DMS 273 treated with DMSO at 0.1 percent for 48 hours (cell line): ENCODE data around the gene SRSF7.
"Not testable (repeated sequence)": the region's sequence is repeated elsewhere in the genome, so short reads cannot be mapped to it uniquely, and the experiment has no call there.

ENCODE experiments used
- DNase-seq: peaks from one replicate; lab custom pipeline; 2025; lab: John Stamatoyannopoulos, UW

The SRSF7 gene

GRCh38 chr2:38750891-38751595 is at the start of gene SRSF7:
Gene SRSF7, minus strand, starts transcription at chr2:38751361. Its CDS starts 105 bp downstream, at chr2:38751256.
- DNase-seq = peak; percentile 97

GRCh38 chr2:38797953-38798352 is 46.8 kb upstream of the SRSF7 start:
- no peak for DNase-seq

- DNase-seq = no peak
Observed at GRCh38 chr2:38797250-38797676, 46.1 kb upstream of the SRSF7 start.

GRCh38 chr2:38795016-38795415 is 43.9 kb upstream of the SRSF7 start:
- DNase-seq = not testable (repeated sequence)

GRCh38 chr2:38794235-38794946 is 43.2 kb upstream of the SRSF7 start:
- no peak for DNase-seq

GRCh38 chr2:38793511-38793910 is 42.4 kb upstream of the SRSF7 start:
- no peak for DNase-seq

- DNase-seq = no peak
Observed at GRCh38 chr2:38792751-38793150, 41.6 kb upstream of the SRSF7 start.

- not testable (repeated sequence) for DNase-seq
Observed at GRCh38 chr2:38792321-38792720, 41.2 kb upstream of the SRSF7 start.

GRCh38 chr2:38791744-38792143 is 40.6 kb upstream of the SRSF7 start:
- DNase-seq = no peak

- DNase-seq = no peak
Observed at GRCh38 chr2:38789691-38790090, 38.5 kb upstream of the SRSF7 start.

GRCh38 chr2:38788306-38788705 is 37.1 kb upstream of the SRSF7 start:
- DNase-seq = no peak

GRCh38 chr2:38783586-38783985 is 32.4 kb upstream of the SRSF7 start:
- DNase-seq = no peak

- DNase-seq = no peak
Observed at GRCh38 chr2:38778687-38779082, 27.5 kb upstream of the SRSF7 start.

- no peak for DNase-seq
Observed at GRCh38 chr2:38776531-38776930, 25.4 kb upstream of the SRSF7 start.

- DNase-seq = no peak
Observed at GRCh38 chr2:38775921-38776225, 24.7 kb upstream of the SRSF7 start.

- DNase-seq = no peak
Observed at GRCh38 chr2:38775097-38775920, 24.1 kb upstream of the SRSF7 start.

- no peak for DNase-seq
Observed at GRCh38 chr2:38771632-38772031, 20.5 kb upstream of the SRSF7 start.

- DNase-seq = no peak
Observed at GRCh38 chr2:38765551-38765950, 14.4 kb upstream of the SRSF7 start.

- DNase-seq = no peak
Observed at GRCh38 chr2:38765149-38765548, 14.0 kb upstream of the SRSF7 start.

- DNase-seq = no peak
Observed at GRCh38 chr2:38763728-38764127, 12.6 kb upstream of the SRSF7 start.

GRCh38 chr2:38763228-38763627 is 12.1 kb upstream of the SRSF7 start:
- no peak for DNase-seq

- not testable (repeated sequence) for DNase-seq
Observed at GRCh38 chr2:38755891-38756290, 4.7 kb upstream of the SRSF7 start.

- no peak for DNase-seq
Observed at GRCh38 chr2:38754506-38754905, 3.3 kb upstream of the SRSF7 start.
